Lung (tissue), 12 donors: ENCODE measurements around the gene AFMID. TPM values are rescaled to one million over a fixed set of nuclear protein-coding genes. Genes with fewer than 3 reads are reported as not detected.

Experiments
- ATAC-seq: fragments of 200-7000 bp; cut with Tn5 transposase; one replicate; pipeline ENCODE4 v1.9.1; 2020; ENCODE audit warnings: moderate number of reproducible peaks; ENCODE audit not compliant: insufficient read depth, low FRiP score
- DNase-seq, 3 donors: peaks; one replicate each; pipeline ENCODE4 v3.0.0-alpha.2; 2013 to 2017
- H3K27ac ChIP-seq, 2 donors: one replicate each; pipeline ENCODE4 v1.5.1; 2013; ENCODE audit warnings: mild to moderate bottlenecking in 2 of 2, moderate library complexity in 2 of 2, control low read depth in 1 of 2, inconsistent platforms in 1 of 2, low read depth in 1 of 2, low read length in 1 of 2
- H3K27me3 ChIP-seq, 3 donors: one replicate each; pipeline ENCODE4 v1.5.1; 2013; ENCODE audit warnings: low read length in 2 of 3; ENCODE audit not compliant: control insufficient read depth in 3 of 3, insufficient read depth in 3 of 3
- H3K36me3 ChIP-seq, 4 donors: one replicate each; pipeline ENCODE4 v1.5.1; 2013; ENCODE audit warnings: low read length in 4 of 4, mild to moderate bottlenecking in 1 of 4, moderate library complexity in 1 of 4; ENCODE audit not compliant: control insufficient read depth in 4 of 4, insufficient read depth in 4 of 4
- H3K4me1 ChIP-seq, 5 donors: one replicate each; pipeline ENCODE4 v1.5.1; 2013; ENCODE audit warnings: low read length in 5 of 5, mild to moderate bottlenecking in 2 of 5, moderate library complexity in 1 of 5; ENCODE audit not compliant: control insufficient read depth in 5 of 5, insufficient read depth in 5 of 5
- H3K4me3 ChIP-seq: one replicate; pipeline ENCODE4 v1.5.1; 2013; ENCODE audit warnings: mild to moderate bottlenecking, control low read depth, moderate library complexity
- H3K9ac ChIP-seq, 2 donors: one replicate each; pipeline ENCODE4 v1.5.1; 2013; ENCODE audit warnings: low read length in 2 of 2, control low read depth in 1 of 2; ENCODE audit not compliant: insufficient read depth in 1 of 2
- H3K9me3 ChIP-seq, 4 donors: one replicate each; pipeline ENCODE4 v1.5.1; 2013; ENCODE audit warnings: low read length in 3 of 4, mild to moderate bottlenecking in 1 of 4, moderate library complexity in 1 of 4; ENCODE audit not compliant: control insufficient read depth in 4 of 4, insufficient read depth in 3 of 4
- WGBS, 2 donors: extraction: QIAGEN DNeasy Blood & Tissue Kit; methylation state at CpG; one replicate each; pipeline ENCODE4 v1.1.7; 2013; 5-methylcytosine and 5-hydroxymethylcytosine counted together
- polyA plus RNA-seq, 2 donors: library from polyadenylated mRNA; stranded (reverse); fragments of 200-250 nt; gene quantifications; one replicate each; pipeline ENCODE4 v1.2.1, GENCODE V29; 2013
- total RNA-seq, 2 donors: library from RNA; depleted of rRNA in 1 of 2; stranded (reverse); fragments of >200 nt in 1 of 2; gene quantifications; one replicate each; pipeline ENCODE4 v1.2.1, GENCODE V29; 2014 to 2021
- TF ChIP-seq, protein P1 (sequence below): IDR thresholded peaks from 2 replicates; pipeline ENCODE4 v1.5.1; 2012; ENCODE audit warnings: mild to moderate bottlenecking; ENCODE audit errors: control extremely low read depth, extremely low read depth
- donor health status: control.
- donor health status: control.
- donor health status: Bipolar disorder and iron deficiency.
- donor health status: healthy.
- donor health status: DM: yes; HTN: yes; CAD: no.

AFMID gene
- total and polyA plus RNA-seq, 4 donors: 24.6 to 35.4 (median 34.3) TPM

- peak overlapping the region in 1 of 2 donors; percentile 24 for H3K27ac ChIP-seq
- no peaks in the 10 kb centered on the region for H3K27me3 ChIP-seq
- WGBS, 2 donors: 96 to 99% methylated on average over 7 of the region's 7 CpGs
- H3K9me3 ChIP-seq: no peaks in the 10 kb centered on the region
- DNase-seq: no peak
- no peak overlapping the region for H3K9ac ChIP-seq
- H3K4me1 ChIP-seq: peaks cover 0 to 27% (median 13%) of the 10 kb centered on the region in 5 donors
- TF ChIP-seq, protein P1, sequence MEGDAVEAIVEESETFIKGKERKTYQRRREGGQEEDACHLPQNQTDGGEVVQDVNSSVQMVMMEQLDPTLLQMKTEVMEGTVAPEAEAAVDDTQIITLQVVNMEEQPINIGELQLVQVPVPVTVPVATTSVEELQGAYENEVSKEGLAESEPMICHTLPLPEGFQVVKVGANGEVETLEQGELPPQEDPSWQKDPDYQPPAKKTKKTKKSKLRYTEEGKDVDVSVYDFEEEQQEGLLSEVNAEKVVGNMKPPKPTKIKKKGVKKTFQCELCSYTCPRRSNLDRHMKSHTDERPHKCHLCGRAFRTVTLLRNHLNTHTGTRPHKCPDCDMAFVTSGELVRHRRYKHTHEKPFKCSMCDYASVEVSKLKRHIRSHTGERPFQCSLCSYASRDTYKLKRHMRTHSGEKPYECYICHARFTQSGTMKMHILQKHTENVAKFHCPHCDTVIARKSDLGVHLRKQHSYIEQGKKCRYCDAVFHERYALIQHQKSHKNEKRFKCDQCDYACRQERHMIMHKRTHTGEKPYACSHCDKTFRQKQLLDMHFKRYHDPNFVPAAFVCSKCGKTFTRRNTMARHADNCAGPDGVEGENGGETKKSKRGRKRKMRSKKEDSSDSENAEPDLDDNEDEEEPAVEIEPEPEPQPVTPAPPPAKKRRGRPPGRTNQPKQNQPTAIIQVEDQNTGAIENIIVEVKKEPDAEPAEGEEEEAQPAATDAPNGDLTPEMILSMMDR: no peak
- no peak overlapping the region for H3K4me3 ChIP-seq
- no peaks in the 10 kb centered on the region for H3K36me3 ChIP-seq
- ATAC-seq: no peak
These were observed 40.7 kb upstream of the AFMID start for GRCh38 chr17:78146471-78146869.

DNA sequence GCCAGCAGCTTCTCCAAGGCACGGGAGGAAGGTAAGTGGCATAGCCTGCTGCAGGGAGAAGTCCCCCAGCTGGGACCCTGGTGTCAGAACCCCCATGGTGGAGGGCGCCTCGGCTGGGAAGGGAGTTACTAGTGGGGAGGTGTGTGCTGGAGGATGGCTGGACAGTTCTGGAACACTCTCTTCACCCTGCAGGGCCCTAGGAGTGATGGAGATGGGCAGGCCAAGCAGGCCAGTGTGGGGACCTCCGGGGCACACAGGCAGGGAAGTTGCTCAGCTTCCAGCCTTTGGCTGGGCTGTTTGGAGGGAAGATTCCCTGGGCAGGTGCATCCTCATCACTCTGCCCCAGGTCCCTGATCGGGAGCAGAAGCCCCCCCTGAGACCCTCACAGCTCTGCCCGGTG is 40.3 kb upstream of the AFMID start:
- no peaks in the 10 kb centered on the region for H3K27me3 ChIP-seq
- TF ChIP-seq, protein P1: no peak
- H3K4me3 ChIP-seq: no peak overlapping the region
- H3K9ac ChIP-seq: no peak overlapping the region
- H3K4me1 ChIP-seq: peaks cover 0 to 27% (median 11%) of the 10 kb centered on the region in 5 donors
- DNase-seq: no peak
- H3K36me3 ChIP-seq: no peaks in the 10 kb centered on the region
- ATAC-seq: no peak
- no peaks in the 10 kb centered on the region for H3K9me3 ChIP-seq
- WGBS, 2 donors: 88 to 89% methylated on average over 6 of the region's 6 CpGs
- H3K27ac ChIP-seq: peak overlapping the region in 1 of 2 donors; percentile 15

DNA sequence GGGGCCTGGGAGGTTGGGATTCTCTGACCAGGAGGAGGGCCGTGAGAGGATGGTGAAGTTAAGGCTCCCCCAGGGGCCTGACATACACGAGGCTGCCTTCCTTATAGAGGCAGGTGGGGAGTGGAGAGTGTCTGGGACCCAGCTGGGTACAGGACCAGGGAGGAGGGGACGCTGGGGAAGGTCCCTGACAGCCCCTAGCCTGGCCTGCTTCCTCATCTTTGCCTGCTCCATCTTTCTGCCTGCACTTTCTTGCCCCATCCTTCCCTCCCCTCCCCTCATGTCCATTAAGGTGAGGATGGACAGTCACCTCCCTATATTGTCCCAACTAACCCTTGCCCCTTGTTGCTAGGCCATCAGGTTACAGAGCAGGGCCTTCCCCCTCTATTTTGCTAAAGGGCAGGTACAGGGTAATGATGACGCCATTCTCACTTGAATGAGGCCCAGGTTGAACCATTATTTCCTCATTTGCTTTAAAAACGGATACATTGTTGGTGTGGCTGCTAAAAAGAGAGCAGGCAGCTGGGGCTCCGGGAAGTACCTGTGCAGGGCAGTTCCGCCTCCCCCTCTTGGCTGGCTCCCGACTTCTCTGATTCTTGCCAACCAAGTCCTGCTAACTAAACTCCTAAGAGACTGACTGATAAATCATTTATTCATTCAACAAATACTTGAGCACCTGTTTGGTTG is 39.7 kb upstream of the AFMID start:
- ATAC-seq (no peak), DNase-seq (no peak)
- TF ChIP-seq, protein P1: no peak
- H3K9ac ChIP-seq: no peak overlapping the region
- no peaks in the 10 kb centered on the region for H3K9me3 ChIP-seq
- H3K4me3 ChIP-seq: no peak overlapping the region
- H3K4me1 ChIP-seq: peaks cover 0 to 27% (median 10%) of the 10 kb centered on the region in 5 donors
- peak overlapping the region in 1 of 2 donors; percentile 3 for H3K27ac ChIP-seq
- no peaks in the 10 kb centered on the region for H3K27me3 ChIP-seq
- no peaks in the 10 kb centered on the region for H3K36me3 ChIP-seq
- 29 to 59% methylated on average over 8 of the region's 8 CpGs for WGBS, 2 donors
